HG03108 (cell line): ENCODE data around the gene LRTM2.

Source experiments
- ATAC-seq: cut with Tn5 transposase; IDR thresholded peaks from one replicate; pipeline ENCODE4 v1.9.1; 2021; ENCODE audit warnings: moderate library complexity; ENCODE audit not compliant: unreplicated experiment

LRTM2 gene

DNA sequence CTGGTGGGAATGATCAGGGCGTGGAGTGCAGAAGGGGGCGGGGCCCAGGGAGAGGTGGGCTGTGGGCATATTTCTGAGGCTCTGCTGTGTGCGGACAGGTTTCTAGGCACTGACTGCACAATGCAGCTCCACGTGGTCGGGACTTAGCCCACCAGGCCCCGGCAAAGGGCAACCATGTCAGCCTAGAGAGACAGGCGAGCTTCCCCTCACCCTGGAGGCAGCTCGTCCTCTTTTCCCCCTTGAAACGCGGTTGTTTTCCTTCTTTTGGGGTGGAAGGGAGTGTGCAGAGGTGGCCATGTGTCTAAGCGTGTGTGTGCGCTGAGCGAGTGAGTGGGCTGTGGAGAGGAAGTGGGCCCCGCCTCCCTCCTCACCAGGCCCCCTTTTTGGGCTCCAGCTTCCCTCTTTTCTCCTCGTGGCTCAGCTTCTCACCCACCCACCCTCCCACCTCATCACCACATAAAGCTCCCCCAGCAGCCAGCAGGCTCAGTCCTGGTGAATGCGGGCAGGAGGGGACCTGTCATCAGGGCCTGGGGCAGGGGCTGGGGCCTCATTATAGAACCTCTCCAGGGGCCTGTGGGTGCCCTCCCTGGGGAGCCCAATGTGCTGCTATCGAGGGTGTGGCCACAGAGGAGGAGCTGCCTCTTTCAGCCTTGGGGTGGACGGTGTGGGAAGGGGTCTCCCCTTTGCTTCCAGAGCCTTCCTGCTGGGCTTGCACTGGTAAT lies 22.0 kb downstream of the LRTM2 start:
- no peak for ATAC-seq

DNA sequence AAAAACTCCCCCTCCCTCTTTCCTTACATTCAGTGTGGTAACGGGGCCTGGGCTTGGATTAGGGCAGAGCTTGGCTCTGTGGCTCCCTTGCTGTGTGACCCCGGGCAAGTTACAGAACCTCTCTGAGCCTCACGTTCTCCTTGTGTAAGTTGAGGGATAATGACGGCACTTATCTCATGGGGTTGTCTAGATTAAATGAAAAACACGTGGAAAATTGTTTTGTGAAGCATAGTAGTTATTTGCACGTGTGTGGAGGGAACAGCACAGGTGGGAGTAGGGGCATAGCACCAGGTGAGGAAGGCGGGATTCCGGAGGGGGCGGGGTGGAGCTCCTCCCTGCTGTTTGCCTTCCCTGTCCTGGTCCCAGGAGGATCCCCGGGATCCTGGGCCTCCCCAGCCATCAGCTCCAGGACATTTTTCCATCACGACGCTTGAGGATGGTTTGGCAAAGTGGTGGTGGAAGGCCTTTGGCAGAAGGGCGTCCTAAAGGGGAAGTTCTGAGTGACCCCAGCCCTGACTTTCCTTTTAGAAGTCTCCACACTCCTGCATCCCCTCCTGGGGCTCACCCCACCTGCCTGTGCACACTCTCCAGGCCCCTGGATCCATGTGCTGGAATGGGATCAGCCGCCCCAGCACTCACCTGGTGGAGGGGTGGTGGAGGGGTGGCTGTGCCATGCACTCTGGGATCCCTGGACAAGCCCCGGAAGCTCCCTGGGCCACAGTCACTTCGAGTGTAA lies 22.7 kb downstream of the LRTM2 start:
- no peak for ATAC-seq

DNA sequence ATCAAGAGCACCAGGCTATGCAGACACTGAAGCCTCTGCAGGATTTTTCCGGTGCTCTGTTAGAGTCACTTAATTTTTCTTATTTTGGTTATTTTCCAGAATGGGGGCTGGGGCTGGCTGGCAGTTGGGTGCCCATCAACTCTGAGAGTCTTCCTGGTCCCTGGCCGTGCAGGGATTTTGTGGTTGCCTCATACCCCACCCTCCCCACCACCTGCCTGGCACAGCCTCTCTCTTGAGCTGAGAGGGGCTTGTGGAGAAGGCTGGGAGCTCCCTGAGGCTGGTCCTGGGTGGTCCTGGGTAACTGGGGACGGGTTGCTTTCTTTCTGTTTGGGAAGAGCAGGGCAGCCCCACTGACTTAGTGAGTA lies 23.3 kb downstream of the LRTM2 start:
- no peak for ATAC-seq

DNA sequence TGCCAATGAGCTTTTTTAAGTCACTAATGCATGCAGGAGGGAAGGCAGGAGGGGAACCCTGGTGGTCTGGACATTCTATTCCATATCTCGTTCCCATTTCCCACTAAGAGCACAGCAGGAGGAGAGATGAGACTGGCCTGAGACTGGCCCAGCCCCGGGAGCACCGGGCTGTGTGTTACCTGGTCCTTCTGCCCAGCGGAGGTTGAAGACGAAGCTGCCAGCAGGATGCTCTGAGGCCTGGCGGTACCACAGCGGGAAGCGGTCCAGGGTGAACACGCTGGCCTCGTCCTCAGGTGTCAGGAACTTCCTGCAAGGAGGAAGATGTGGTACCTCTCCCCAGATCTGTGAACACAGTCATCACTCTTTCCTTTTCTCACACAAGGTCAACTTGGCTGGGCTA lies 23.9 kb downstream of the LRTM2 start:
- no peak for ATAC-seq

DNA sequence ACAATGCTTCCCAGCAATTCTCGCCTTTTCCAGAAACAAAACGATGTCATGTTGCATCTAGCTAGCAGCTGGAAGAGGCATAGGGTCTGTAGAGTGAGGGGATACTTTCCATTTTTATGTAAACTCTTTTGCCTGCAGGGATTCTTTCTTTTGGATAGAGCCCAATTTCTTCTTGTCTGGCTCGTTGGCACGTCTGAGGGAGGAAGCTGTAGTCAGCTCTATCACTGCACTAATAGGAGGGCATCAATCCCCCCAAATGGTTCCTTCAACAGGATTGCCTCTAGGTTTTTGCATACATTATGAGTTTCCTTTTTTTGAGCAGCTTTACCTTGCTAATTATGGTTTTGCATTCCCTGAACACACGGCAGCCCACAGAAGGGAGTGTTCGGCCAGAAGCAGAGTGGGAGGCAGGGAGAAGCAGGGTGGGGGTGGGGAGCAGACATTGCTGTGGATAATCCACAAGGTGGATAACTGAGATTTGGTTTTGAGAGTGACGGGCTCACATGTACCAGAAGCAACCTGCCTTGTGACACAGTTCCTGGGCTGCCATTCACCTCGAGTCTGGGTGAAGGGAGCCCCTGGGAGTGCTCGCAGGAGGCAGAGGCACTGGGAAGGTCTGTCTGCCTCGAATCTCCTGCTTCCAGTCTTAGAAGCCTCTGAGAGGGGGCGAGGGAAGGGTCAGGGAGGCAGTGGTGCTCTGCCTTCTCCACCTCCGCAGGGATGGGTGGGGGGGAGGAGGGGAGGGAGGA lies 24.5 kb downstream of the LRTM2 start:
- ATAC-seq = no peak

DNA sequence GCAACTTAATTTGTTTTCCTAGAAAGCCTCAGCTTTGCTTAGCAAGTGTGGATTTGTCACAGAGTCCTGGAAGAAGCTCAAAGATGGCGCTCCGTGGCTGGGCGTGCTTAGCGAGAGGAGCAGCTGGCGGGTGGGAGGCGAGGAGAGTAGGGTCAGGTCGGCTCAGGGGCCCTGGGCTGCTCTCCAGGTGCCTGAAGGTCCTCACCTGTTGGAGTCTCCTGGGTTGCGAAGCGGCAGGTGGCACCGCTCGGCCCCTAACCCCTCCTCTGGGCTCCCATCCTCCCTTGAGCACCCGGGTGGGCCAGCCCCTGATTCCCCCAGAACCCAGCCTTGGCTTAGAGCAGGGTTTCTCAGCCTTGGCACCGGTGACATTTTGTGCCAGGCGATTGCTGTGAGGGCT lies 25.1 kb downstream of the LRTM2 start:
- ATAC-seq = no peak

DNA sequence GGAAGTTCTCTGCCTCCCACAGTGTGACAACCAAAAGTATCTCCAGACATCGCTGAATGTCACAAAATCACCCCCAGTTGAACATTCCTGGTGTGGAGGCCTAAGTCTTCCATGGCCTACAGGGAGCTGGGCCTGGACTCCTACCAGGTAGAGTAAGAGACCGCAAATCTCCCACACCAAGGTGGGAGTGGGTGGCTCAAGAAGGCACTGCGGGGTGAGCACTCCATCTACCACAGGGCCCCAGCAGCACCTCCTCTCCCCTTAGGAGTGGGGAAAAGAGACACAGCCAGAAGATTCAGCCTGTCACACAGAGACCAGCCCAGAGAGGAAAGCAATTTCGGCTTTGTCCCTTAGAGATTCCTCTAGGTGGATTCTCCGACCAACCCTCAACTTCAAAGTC lies 25.5 kb downstream of the LRTM2 start:
- ATAC-seq = no peak

DNA sequence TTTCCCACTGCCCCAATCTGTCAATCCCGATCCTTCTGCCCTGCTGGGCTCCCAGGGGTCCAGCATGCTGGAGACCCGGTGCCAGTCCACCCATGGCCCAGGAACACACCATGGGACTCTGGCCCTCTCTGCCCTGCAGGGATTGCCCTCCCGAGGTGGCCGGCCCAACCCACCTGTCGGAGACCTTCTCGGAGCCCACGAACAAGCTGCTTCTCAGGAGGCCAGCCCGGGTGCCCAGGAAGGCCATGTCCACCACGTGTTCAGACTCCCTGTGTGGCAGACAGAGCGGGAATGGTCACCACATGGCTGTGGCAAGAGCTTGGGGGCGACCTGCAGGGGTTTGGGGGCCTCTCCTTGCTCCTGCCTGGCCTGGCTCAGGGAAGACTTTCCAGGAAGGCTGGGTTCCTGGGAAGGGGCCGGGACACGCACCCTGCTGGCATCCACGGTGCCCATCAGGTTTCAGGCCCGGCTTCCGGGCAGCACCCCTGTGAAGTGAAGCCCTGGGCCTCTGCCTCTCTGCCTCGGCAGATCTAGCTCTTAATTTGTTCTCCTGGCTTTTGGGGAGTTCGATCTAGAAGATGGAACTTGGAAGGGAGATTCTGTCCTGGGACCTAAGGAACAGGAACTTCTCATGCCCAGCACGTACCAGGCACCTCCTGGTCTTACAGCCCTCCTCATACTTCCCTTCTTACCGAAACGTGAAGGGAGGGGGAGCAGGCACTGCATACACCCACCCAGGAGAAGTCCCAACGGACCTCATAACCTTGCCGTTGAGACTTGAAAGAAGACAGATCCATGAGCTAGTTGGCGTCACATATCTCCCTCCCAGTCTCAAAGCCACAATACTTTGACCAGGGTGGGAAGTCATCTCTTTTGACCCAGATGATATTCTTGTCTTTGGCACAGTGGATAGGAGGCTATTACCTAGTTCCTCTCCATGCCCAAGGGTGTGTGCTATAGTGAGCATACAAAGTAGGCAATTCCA lies 26.3 kb downstream of the LRTM2 start:
- ATAC-seq = no peak

DNA sequence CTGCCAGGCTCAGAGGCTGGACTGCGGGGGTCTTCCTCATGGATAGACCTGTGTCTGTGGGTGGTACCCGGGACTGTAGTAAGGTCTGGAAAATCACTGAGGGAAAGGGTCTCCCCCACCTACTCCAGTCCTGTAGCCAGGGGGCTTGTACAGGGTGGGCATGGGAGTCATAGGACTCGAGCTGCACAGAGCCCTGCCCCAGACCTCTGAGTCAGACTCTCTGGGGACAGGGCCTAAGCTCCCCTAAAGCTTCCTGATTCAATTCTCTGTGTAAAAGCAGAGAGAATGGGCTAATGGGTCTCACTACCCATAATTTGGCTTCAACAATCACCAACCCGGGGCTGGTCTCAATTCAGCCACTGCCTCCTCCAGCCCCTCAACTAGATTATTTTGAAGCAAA lies 27.0 kb downstream of the LRTM2 start:
- no peak for ATAC-seq

DNA sequence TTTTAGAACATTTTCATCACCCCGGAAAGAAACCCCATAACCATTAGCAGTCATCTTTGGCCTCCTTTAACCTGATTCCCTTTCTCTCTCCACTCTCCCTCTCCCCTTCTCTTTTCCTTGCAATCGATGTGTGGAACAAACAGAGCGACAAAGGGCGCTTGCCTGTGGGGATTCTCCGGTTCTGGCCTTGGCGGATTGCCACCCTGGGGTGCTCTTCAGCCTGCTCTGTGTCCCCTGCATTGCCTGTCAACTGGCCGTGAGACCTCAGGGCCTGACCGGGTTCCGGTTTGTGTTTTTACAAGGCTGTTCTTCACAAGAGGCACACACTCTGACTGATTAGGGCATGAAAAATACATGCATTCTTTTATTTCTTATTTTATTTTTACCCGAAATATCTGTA lies 27.8 kb downstream of the LRTM2 start:
- no peak for ATAC-seq

DNA sequence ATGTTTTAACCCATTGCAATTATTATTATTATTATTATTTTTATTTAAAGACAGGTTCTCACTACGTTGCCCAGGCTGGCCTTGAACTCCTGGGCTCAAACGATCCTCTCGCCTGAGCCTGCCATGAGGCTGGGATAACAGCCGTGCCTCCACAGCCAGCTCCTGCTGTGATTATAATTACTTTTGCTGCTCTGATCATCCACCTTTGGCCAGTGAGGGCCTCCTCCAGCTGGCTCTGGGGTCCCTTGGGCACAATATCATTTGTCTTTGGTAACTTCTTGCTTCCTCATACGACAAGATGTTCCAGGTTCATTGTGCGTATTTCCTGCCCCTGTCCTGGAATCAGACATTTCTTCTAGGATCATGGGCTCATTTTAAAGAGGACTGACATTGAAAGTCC lies 28.4 kb downstream of the LRTM2 start:
- ATAC-seq = no peak

DNA sequence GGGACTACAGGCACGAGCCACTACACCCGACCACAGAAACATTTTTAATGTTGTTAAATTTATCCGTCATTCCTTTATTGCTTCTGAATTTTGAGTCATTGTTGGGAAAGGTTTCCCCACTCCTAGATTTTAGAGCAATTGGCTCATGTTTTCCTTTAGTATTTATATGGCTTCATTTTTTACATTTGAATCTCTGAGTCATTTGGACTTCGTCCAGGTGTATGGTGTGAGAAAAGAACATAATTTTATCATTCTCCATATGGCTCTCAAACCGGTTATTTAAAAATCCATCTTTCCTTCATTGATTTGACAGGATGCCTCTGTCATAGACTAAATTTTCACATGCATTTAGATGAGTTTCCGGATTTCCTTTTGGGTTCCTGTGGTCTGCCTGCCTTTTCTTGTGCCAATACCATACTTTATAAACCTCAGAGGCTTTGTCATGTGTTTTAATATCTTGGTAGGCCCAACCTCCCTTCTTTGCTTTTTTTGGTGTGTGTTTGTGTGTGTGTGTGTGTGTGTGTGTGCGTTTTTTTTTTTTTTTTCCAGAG lies 30.9 kb downstream of the LRTM2 start:
- ATAC-seq = no peak

DNA sequence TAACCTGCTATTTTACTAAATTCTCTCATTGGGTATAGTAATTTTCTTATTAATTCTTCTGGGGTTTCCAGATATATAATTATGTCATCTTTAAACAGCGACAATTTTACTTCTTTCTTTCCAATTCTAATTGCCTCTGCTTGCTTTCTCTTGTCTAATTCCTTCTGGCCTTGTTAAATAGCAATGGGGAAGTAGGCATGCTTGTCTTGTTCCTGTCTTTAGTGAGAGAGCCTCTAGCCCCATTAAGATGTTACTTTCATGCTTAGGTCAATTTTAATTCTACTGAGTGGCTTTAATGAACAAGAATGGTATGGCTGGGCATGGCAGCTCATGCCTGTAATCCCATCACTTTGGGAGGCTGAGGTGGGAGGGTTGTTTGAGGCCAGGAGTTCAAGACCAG lies 31.7 kb downstream of the LRTM2 start:
- no peak for ATAC-seq

DNA sequence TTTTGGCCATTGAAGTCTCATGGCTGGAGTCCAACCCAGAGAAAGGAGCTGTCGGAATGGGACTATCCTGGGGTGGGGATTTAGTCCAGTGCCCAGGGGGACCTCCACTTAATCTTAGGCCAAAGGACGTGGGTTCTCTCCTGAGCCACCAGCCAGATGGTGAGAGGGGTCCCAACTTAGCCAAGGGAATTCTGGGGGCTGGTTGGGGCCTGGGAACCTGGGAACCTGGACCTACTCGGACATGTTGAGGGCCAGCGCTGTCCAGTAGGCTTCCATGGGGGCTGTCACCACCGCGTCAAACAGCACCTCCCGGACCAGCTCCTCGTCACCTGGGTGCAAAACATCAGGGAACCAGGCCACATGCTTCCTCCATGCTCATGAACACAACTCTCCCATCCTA lies 33.4 kb downstream of the LRTM2 start:
- ATAC-seq = no peak

DNA sequence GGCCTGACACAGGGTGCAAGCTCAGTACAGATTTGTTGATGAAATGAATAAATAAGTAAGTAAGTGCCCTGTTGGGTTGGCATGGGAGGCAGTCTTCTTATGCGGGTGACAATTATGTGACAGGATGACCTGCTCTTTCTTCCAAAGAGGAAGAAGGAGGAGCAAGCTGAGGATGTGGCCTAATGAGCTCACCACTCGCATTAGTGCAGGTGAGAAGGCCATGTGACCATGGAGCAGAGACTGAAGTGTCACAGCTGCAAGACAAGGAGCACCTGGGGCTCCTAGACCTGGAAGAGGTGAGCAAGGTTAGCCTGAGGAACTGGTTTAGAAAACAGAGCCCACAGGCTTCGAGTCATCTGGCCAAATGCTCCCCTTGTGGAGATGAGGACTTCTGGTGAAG lies 34.9 kb downstream of the LRTM2 start:
- no peak for ATAC-seq

DNA sequence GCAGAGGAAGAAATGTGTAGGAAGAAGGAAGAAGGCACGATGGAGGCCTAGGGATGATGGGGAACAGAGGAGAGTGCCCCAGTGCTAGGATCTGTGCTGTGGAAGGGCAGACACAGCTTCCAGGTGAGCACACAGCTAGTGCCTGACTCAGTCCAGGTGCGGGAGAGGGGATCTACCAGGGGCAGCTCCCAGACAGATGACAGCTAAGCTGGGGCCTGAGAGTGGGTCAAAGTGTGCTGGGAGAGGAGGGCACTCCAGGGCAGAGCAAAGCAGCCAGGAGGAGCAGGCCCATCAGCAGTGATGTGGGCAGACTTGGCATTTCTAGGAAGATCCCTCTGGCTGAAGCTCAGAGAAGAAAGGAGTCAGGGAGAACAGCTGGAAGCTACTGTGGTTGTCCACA lies 36.7 kb downstream of the LRTM2 start:
- ATAC-seq = no peak

DNA sequence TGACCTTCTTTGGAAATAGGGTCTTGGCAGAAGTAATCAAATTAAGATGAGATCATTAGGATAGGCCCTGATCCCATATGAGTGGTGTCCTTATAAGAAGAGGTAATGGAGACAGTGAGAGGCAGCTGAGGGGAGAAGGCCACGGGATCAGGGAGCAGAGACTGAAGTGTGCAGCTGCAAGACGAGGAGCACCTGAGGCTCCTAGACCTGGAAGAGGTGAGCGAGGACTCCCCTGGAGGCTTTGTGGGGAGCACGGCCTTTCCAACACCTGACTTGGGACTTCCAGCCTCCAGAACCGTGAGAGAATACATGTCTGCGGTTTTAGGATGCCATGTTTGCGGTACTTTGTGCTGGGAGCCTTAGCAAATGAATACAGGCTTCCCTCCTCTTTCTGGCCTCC lies 37.5 kb downstream of the LRTM2 start:
- ATAC-seq = no peak

DNA sequence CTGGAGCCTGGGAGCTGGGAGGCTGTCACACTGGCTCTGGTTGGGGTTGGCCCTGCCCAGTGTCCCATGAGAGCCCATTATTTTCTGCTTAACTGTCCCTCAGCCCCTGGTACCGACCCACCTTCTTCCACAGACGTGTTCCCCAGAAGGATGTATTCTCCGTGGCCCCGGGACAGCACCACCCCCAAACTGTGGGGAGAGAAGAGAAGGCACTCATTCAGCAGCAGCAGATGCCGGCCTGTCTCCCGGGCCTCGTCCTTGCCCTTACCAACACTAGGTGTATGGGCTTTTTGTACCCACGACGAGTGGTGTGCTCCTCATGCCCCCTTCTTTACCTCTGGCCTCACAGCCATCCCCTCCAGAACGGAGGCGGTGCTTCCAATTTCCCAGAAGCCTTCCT lies 38.1 kb downstream of the LRTM2 start:
- ATAC-seq = no peak

DNA sequence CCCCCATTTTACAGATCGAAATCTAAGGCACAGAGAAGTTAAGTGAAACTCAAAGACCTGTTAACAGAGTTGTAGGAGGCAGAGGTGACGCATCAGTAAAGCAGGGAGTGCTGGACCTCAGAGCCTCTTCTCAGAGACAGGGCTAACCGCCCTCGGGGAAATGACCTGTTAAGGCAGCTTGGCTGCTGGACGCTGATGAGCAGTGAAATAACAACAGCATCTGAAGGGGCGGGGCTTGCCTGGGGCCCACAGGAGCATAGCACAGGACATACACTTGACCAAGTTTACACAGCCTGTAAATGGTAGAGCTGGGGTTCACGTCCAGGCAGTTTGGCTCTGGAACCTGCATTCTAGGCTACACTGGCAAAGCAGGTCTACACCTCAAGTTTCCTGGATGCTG lies 39.3 kb downstream of the LRTM2 start:
- no peak for ATAC-seq

DNA sequence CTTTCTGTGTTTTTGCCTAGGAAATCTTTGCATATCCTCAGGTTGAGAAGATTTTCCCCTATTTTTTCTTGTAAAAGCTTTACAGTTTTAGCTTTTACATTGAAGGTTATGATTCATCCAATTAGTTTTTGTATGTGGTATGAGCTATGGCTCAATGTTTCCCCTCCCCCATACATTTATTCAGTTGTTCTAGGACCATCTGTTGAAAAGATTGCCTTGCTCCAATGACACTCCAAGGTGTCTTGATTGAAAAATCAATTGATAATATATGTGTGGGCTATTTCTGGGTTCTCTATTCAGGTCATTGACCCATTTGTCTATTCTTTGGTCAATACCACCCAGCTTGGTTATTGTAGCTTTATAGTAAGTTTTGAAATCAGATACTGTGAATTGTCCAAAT lies 42.6 kb downstream of the LRTM2 start:
- no peak for ATAC-seq

DNA sequence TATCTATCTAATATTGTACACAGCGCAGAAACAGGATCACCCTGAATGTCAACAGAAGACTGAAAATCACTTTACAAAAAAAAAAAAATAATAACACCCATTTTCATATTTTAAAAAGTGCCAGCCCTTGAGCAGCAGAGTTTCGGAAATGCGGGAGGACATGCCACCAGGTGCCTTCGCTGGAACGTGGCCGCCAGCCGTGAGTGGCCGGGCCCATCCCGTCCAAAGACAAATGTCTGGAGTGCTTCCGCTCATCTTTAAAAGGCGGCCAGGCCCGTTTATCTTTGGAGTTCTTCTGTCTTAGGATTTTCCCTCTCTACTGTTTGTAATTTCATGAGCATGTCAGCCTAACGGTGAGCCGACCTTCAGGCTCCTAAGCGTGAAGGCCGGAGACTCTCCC lies 43.5 kb downstream of the LRTM2 start:
- ATAC-seq = no peak
